GM19397 (cell line): ENCODE measurements around the gene JAK1.
"Not testable (repeated sequence)": the region's sequence is repeated elsewhere in the genome, so short reads cannot be mapped to it uniquely, and the experiment has no call there.

ENCODE experiments used
- ATAC-seq: cut with Tn5 transposase; IDR thresholded peaks from one replicate; pipeline ENCODE4 v1.9.1; 2021; ENCODE audit warnings: mild to moderate bottlenecking, moderate library complexity; ENCODE audit not compliant: unreplicated experiment

Gene JAK1

DNA sequence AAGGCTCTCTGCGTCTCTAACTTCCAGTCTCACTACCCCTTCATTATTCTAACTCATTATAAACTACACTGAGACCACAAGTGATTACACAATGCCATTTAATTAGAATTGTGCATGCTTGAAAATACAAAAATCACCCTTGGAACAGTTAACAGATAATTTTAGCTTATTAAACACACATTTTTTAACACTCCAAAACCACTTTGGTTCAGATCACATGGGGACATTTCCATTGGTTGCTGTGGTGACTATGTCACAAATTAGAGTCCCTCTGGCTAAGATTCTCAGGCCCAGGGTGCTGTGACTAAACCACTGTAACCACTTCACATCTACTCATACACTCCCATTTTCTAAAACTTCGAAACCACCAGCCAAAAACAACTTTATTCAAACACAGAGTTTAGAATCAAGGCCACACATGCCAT, 43.0 kb downstream of the JAK1 start:
- no peak for ATAC-seq

DNA sequence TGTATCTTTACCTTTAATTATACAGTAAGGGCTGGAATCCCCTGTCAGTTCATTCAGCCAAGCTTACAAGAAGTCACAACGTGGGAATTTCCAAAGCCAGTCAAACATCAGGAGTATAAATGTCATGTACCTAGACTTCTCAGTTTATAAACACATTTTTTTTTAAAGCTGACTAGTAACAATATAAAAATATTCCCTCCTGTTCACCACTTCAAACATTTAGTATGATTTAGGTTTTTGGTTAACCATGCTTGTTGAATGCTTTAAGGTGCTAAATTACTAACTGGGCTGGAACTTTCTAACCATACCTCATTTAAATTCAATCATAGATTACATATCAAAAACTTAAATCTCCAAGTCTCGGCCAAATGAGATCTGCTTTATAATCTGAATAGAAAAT, 44.0 kb downstream of the JAK1 start:
- no peak for ATAC-seq

DNA sequence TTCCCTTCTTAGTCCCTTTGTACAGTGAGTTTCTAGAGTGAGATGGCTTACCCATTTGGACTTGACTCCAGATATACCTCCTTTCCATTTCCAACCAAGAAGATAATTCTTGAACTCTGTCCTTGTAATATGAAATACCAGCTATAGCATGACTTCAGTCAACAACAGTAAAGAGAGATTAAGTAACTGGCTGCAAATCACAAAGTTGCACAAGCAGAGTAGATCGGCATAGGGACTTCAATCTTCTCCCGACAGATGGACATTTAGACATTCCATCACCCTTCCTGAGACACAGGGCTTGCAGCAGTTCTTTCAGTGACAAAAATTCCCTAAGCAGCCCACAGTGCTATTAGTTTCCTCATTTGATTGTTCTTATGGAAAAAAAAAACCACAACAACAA, 44.6 kb downstream of the JAK1 start:
- no peak for ATAC-seq

DNA sequence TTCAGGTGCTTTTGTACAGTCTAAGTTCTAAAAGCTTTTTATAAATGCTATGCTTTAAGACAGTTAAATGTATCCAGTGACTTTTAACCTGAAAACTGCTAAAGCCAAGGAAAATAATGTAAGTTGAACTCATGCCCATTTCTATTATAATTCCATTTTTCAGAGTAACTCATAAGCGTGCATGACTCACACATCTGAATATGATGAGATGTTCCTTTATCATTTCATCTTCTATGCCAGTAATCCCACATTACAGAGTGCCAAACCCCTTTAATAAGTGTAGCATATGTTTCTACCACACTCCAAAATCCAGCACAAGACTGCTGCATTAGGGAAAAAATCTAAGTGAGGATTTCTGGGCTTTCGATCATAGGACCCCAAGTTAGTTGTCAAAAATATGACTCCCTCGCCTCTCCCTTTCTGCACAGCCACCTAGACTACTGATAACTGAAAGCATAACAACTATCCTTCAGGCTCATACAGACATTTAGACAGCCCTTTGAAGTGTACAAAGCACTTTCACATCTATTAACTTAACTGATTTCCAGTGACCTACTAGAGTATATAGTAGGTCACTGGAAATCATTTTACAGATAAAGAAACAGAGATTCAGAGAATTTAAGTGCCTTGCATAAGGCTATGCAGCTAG, 45.3 kb downstream of the JAK1 start:
- ATAC-seq, result no peak

DNA sequence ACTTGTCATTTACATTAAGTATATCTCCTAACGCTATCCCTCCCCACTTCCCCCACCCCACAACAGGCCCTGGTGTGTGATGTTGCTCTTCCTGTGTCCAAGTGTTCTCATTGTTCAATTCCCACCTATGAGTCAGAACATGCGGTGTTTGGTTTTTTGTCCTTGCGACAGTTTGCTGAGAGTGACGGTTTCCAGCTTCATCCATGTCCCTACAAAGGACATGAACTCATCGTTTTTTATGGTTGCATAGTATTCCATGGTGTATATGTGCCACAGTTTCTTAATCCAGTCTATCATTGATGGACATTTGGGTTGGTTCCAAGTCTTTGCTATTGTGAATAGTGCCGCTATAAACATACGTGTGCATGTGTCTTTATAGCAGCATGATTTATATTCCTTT, 47.2 kb downstream of the JAK1 start:
- ATAC-seq, result not testable (repeated sequence)

DNA sequence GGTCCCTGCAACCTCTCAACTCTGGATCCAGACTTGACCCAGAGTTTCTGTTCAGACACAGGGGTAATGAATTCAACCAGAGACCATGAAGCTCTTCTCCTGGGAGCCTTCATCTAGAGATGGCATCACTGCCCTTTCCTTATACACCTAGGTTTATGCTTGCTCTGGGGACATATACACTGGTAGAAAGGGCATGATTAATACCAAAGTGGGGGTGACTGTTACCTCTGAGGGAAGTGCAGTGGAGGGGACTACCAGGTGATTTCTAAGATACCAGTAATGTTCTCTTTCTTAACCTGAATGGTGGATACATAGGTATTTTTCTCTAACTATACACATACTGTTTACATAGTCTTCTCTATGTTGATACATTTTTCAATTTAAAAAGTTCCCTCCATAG, 48.4 kb downstream of the JAK1 start:
- ATAC-seq, result no peak

DNA sequence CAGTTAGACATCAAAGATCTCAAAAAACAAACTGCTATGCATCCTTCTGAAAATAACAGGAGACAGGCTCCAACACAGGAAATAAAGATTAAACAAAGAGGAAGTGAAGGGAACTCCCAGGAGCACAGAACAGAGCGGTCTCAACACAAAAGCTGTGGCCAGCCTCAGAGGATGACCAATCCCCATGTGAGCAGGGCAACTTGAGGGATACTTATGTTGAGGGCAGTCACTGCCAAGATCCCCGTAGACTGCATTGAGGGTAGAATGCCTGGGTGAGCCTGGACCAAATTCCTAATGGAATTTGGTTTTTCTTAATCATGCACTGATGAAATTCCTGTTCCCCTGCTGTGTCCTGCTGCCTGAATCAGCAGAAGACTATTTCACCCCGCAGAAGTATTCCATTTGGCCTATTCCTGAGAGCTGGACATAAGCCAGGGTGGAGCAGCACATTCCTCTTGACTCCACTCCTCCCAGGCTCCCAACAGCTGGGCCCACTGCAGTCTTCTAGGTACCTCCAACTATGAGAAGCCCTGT, 49.0 kb downstream of the JAK1 start:
- ATAC-seq, result no peak

DNA sequence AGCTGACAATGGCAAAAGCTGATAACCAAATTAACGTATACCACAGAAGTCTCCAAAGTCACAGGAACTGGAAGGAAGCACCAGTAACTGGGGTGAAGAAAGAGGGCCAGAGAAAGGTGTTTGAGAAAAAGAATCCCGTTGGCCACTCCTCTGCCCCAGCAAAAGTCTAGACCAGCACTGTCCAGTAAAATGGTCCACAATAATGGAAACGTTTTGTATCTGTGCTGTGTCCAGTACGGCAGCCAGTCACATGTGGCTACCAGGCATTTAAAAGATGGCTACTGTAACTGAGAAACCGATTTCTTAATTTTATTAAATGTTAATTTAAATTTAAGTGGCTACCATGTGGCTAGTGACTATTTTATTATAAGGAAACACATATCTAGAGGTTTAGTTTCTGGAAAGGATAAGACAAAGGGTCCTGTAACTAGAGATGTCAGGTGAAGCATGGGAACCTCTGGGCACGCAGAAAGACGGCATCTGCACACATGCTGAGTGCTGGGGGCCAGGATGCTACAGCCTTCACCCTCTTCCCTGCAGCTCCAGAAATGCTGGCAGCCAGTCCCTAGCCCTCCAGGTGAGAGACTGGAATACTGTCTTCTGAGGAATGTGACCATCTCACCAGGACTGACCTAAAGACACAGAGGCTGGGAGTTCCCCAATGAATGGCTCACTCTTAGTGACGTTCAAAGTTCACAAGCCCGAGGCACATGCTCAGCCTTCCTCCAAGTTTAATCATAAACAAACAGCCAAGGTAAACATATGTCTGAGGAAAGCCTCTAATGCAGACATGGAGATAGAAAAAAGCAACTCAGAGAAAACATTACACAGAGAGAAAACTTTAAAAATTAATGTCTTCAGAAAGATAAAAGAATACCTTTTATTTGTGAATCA, 50.7 kb downstream of the JAK1 start:
- ATAC-seq, result no peak

DNA sequence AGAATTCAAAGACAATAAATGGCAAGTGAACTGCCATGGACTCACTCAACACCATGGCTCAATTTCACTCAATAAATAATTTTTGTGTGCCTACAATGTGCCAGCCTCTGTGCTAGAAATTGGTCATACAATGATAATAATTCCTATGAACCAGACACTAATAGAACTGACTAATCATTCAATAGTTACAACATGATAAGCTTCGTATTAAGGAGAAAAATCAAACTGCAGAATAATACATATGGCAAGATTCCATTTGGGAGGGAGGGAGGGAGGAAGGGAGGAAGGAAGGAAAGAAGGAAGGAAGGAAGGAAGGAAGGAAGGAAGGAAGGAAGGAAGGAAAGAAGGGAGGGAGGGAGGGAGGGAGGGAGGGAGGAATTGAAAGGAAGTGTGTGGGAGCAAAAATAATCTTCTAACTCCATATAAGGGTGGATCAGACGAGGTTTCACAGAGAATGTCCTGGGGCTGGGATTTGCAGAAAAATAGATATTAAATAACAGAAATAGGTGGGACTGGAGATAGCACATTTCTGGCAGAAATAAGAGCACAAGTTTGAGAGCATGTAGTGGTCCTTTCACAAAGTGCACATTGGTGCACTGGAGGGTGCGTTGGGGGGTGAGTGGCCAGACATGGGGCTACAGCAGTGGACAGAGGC, 52.9 kb downstream of the JAK1 start:
- ATAC-seq, result no peak

DNA sequence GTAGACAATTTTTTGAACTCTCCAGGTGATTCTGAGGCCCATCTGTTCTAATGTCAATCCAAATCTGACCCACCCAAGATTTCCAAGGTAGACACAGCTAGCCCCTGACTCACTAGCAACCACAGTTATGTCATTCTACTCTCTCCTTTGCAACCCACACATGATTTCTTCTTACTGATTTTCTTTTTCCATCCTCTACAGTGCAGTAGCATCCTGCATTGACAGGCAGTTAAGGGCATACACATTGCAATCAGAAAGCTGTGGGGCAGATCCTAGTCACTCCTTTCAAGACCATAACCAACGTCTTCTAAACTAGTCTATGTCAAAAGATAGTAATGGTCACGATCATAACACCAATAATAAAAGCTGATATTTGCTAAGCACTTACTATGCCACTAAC, 54.2 kb downstream of the JAK1 start:
- no peak for ATAC-seq

DNA sequence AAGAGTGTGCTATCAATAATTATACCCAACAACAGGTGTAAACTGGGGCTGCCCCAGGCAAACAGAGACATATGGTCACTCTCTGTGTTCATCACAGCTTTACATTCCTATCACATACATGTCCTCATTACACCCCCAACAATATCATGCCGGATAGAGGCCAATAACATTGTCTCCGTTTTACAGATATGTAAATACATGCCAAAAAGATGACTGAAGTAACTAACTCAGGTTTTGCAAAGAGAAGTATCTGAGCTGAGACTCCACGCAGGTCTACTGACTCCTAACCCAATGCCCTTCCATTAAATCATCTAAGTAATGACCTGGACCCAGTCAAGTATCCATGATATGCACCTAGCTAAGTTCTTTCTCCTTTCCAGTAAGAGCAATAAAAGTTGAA, 55.0 kb downstream of the JAK1 start:
- ATAC-seq, result no peak

DNA sequence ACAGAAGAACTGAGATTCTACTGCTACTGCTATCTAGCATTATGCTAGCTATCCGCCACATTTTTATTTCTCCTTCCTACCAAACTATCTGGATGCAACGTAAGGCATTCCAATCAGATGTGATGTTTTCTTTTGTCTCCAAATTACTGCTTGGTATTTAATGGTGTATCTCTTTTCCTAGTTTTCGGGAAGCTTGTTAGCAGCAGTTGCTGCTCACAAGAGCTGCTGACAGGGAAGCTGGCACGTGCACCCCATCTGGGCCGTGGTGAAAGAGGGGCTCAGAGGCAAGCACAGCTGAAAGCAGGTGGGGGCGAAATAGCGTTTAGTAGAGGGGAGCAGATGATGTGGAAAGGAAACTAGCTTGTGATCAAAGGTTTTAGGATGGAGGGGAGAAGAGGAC, 57.3 kb downstream of the JAK1 start:
- ATAC-seq, result no peak

DNA sequence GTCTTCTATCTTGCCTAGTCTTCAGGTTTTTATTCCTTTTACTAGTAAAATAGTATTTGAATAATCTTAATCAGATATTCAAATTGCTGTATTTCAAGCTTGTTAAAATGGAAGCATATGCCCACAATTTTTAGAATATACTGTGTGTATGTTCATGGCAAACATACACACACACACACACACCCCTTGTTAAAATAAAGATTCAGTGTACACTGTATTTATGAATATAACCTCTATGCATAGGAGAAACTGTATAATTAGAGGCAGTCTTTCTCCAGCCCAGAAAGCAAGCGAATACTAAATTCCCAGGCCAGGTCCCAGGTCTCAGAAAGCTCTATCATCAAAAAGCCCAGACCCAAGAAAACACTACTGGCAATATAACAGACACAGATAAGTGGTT, 57.8 kb downstream of the JAK1 start:
- ATAC-seq, result no peak

DNA sequence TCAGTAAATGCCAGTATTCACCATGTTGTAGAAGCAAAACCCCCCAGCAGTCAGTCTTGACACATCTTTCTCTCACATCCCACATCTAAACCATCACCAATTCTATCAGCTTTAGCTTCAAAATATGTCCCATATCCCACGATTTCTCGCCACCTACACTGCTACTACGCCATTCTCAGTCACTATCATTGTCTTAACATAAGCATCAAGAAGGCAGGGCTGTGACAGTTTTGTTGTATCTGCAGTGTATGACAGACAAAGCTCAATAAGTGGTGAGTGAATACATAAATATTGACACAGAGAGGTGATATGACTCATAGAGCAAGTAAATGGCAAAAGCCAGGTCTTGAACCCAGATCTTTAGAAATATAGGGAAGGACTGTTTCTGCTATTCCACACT, 59.9 kb downstream of the JAK1 start:
- ATAC-seq, result no peak

DNA sequence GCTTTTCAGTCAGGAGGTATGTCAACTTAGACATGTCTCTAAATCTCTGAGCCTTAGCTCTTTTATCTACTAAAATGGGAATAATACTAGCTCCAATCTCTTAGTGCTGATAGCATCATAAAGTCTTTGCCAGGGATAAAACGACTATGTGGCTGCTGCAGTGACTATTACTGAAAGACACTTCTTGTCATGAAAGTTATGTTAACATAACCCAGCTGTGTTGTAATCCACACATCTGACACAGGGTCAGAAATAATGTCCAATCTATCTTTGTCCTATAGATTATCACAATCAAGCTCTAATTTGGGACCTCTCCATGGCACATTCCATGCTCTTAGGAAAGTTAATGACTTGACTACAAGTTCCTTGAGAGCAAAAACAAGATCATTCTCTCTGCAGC, 62.8 kb downstream of the JAK1 start:
- no peak for ATAC-seq

DNA sequence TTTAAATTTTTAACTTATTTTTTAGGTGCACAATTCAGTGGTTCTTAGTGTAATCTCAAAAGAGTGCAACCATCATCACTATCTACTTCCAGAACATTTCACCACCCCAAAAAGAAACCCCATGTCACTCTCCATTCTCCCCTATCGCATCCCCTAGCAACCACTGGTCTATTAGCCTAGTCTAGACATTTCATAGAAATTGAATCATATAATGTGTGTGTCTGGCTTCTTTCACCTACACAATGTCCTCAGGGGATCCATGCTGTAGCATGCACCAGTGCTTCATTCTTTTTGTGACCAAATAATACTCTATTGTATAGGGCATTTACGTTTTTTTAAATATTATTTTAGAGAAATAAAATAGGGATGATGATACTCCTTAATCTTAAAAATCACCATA, 64.7 kb downstream of the JAK1 start:
- ATAC-seq, result no peak

DNA sequence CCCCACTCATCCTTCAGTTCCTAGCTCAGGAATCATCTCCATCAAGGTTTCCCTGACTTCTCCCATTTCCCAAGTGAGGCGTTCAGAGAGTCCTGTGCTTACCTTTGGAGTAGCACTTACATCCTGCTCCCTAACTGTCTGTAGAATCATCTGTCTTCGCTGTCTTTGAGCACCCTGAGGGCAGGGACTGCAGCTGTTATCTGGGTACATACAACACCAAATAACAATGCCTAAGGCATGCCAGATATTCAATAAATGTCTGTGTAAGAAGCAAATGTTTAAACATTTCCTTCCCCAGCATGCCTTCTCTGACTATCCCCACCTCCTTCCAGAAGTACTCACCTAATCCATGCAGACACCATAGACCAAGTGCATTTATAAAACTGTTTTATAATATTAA, 65.4 kb downstream of the JAK1 start:
- ATAC-seq, result no peak

DNA sequence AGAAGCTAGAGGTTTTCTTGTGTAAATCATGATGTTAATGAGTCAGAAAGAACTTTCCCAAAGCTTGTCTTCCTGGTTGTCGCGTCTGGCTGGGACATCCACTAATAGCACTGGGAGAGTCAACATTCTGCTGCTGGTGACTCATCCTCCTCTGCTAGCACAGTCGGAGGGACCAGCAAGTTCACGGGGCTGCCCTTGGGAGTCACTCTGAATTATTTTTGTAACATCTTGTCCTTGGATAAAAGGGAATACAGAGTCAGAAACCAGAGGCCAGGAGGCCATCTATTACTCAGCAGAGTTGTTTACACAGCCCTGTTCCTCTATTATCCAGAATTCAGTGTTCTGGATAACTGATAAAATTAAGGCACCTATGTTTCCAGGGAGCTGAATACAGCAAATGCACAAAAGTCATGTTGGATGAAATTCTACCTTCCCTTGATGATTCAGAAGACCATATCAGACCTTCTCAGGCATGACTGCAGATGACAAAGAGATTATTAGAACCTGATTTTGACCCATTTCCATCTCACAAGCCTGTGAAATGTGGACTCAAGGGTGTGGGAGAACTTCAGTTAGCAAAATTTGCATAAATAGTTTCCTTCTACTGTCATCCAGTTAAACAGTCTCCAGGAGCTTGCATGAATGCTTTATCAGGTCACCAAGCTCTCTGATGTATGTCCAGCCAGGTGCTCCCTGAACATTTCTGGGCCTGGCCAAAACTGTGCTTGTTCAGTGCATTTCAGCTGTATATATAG, 68.1 kb downstream of the JAK1 start:
- peak; percentile 59 for ATAC-seq

DNA sequence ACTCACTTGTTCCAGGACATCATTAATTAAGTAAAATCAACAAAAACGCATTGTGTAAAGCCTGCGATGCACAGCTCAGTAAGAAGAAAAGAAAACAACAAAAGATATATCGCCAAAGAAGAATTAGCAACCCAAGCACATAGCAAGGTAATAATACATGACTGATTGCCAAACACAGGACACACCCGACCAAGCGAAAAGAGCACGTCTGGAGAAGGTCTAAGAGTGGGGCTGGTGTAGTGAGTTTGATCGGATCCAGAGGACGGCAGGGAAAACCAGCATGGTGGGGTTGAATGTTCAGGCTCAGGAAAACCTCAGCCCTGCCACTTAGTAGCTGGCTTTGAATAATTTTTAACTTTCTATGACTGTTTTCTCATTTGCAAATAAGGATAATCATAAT, 69.8 kb downstream of the JAK1 start:
- ATAC-seq, result no peak

DNA sequence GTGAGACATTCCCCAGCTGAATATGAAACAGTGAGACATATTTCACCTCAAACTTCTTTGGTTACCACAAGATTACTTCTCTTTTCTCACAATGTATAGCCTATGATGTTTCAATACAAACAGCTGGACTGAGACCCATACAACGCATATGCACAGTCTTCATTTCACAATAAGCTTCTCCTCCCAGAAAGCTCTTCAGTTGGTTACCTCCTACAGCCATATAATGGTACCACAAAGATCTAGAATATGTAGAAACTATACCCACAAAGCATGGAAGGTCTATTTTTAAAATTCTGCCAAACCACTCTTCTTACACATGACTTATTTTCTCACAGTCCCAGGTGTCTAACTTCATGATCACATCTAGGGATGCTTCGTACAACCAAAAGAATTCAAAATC, 70.8 kb downstream of the JAK1 start:
- ATAC-seq, result peak; percentile 61
